Nephron (organoid): Measurements from ENCODE around the gene MORC3.

Experiments used
- H3K27ac Mint-ChIP-seq, 3 experiments: 2 replicates each; pipeline ENCODE4 v1.8.0; 2020; ENCODE audit warnings: mixed read lengths in 3 of 3, mild to moderate bottlenecking in 2 of 3, moderate library complexity in 1 of 3
- H3K27me3 Mint-ChIP-seq: 2 replicates; pipeline ENCODE4 v1.8.0; 2021; ENCODE audit warnings: low read depth, mild to moderate bottlenecking, moderate library complexity, mixed read lengths
- H3K36me3 Mint-ChIP-seq: 2 replicates; pipeline ENCODE4 v1.8.0; 2020; ENCODE audit warnings: low read depth, mixed read lengths
- H3K4me1 Mint-ChIP-seq: 2 replicates; pipeline ENCODE4 v1.8.0; 2020; ENCODE audit warnings: mixed read lengths
- H3K4me3 Mint-ChIP-seq, 3 experiments: 2 replicates each; pipeline ENCODE4 v1.8.0; 2020; ENCODE audit warnings: mild to moderate bottlenecking in 3 of 3, mixed read lengths in 3 of 3, moderate library complexity in 2 of 3
- H3K9me3 Mint-ChIP-seq: 2 replicates; pipeline ENCODE4 v1.8.0; 2020; ENCODE audit warnings: mixed read lengths
- TF ChIP-seq, protein P1 (sequence below), 3 experiments: fragments of 200-600 bp; sonication (generic); IDR thresholded peaks; one replicate each; pipeline ENCODE4 v1.5.0; 2021; ENCODE audit warnings: antibody characterized with exemption in 3 of 3; ENCODE audit not compliant: unreplicated experiment in 3 of 3

The MORC3 gene

DNA sequence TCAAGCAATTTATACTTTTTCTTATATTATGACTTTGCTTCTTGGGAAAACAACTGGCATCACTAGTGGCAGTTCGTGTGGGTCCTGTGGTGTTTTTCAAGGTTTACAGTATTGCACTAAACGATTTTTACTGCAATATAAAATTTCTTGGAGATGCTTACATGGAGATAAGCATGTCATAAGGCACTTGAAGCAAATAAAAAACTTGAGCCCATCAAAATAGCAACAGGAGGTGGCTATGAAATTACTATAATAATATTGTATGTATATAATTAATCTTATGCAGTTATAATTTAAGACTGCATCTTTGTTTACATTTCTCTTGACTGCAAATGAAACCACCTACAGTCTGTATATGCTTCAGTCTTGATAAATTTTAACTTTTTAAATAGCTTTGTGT, 35.9 kb downstream of the MORC3 start:
- no peaks in the 10 kb centered on the region for H3K9me3 Mint-ChIP-seq
- no peak overlapping the region for H3K4me3 Mint-ChIP-seq
- no peaks in the 10 kb centered on the region for H3K27me3 Mint-ChIP-seq
- no peaks in the 10 kb centered on the region for H3K4me1 Mint-ChIP-seq
- peaks cover 48% of the 10 kb centered on the region for H3K36me3 Mint-ChIP-seq
- TF ChIP-seq, protein P1, sequence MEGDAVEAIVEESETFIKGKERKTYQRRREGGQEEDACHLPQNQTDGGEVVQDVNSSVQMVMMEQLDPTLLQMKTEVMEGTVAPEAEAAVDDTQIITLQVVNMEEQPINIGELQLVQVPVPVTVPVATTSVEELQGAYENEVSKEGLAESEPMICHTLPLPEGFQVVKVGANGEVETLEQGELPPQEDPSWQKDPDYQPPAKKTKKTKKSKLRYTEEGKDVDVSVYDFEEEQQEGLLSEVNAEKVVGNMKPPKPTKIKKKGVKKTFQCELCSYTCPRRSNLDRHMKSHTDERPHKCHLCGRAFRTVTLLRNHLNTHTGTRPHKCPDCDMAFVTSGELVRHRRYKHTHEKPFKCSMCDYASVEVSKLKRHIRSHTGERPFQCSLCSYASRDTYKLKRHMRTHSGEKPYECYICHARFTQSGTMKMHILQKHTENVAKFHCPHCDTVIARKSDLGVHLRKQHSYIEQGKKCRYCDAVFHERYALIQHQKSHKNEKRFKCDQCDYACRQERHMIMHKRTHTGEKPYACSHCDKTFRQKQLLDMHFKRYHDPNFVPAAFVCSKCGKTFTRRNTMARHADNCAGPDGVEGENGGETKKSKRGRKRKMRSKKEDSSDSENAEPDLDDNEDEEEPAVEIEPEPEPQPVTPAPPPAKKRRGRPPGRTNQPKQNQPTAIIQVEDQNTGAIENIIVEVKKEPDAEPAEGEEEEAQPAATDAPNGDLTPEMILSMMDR (IDR thresholded peaks at IDR 0.05; ENCODE audit: unreplicated experiment in 3 of 3): no peak
- H3K27ac Mint-ChIP-seq: no peak overlapping the region

- no peak overlapping the region for H3K4me3 Mint-ChIP-seq
- H3K4me1 Mint-ChIP-seq: no peaks in the 10 kb centered on the region
- no peaks in the 10 kb centered on the region for H3K9me3 Mint-ChIP-seq
- H3K27ac Mint-ChIP-seq: no peak overlapping the region
- TF ChIP-seq, protein P1 (IDR thresholded peaks at IDR 0.05; ENCODE audit: unreplicated experiment in 3 of 3): no peak
- peaks cover 52% of the 10 kb centered on the region for H3K36me3 Mint-ChIP-seq
- no peaks in the 10 kb centered on the region for H3K27me3 Mint-ChIP-seq
Observed at GRCh38 chr21:36359185-36359584, 39.2 kb downstream of the MORC3 start.

GRCh38 chr21:36369064-36369685, 49.2 kb downstream of the MORC3 start:
- TF ChIP-seq, protein P1 (IDR thresholded peaks at IDR 0.05; ENCODE audit: unreplicated experiment in 3 of 3): no peak
- peaks cover 86% of the 10 kb centered on the region for H3K36me3 Mint-ChIP-seq
- no peaks in the 10 kb centered on the region for H3K27me3 Mint-ChIP-seq
- no peaks in the 10 kb centered on the region for H3K4me1 Mint-ChIP-seq
- H3K9me3 Mint-ChIP-seq: no peaks in the 10 kb centered on the region
- no peak overlapping the region for H3K27ac Mint-ChIP-seq
- H3K4me3 Mint-ChIP-seq: no peak overlapping the region

DNA sequence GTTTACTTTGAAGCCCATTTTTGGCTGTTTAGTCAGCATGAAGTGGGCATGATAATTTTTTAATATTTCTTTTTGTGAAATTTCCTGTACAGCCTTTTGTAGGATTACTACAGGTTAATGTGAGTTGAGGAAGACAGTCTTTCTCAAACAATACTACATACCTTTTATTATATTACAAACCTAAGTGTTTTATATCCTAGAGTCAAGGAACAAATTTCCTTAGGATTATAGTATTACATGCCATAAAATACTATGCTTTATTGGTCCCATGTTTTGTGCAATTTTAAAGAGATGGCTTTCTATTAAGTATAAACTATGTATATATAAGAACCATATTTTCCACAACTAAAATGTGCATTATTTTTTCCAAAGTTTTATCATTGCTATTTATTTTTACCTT, 56.0 kb downstream of the MORC3 start:
- H3K4me3 Mint-ChIP-seq: no peak overlapping the region
- peaks cover 46% of the 10 kb centered on the region for H3K36me3 Mint-ChIP-seq
- no peaks in the 10 kb centered on the region for H3K27me3 Mint-ChIP-seq

GRCh38 chr21:36377391-36377842, 57.4 kb downstream of the MORC3 start:
- Mint-ChIP-seq H3K27me3 (no peaks in the 10 kb centered on the region), H3K27ac (peak overlapping the region; percentile 13 to 73 (median 51)), H3K36me3 (peaks cover 34% of the 10 kb centered on the region), H3K4me1 (peaks cover 20% of the 10 kb centered on the region), H3K4me3 (no peak overlapping the region), H3K9me3 (no peaks in the 10 kb centered on the region)
- TF ChIP-seq, protein P1 (IDR thresholded peaks at IDR 0.05; ENCODE audit: unreplicated experiment in 3 of 3): no peak

More for the DNA sequence above, 56.0 kb downstream of the MORC3 start:
- TF ChIP-seq, protein P1 (IDR thresholded peaks at IDR 0.05; ENCODE audit: unreplicated experiment in 3 of 3): no peak
- no peaks in the 10 kb centered on the region for H3K9me3 Mint-ChIP-seq
- H3K27ac Mint-ChIP-seq: no peak overlapping the region
- peaks cover 16% of the 10 kb centered on the region for H3K4me1 Mint-ChIP-seq

GRCh38 chr21:36379251-36379650, 59.3 kb downstream of the MORC3 start:
- TF ChIP-seq, protein P1 (IDR thresholded peaks at IDR 0.05; ENCODE audit: unreplicated experiment in 3 of 3): no peak
- H3K9me3 Mint-ChIP-seq: no peaks in the 10 kb centered on the region
- H3K27ac Mint-ChIP-seq: peak overlapping the region in 1 of 3 experiments; percentile 2
- no peak overlapping the region for H3K4me3 Mint-ChIP-seq
- peaks cover 23% of the 10 kb centered on the region for H3K36me3 Mint-ChIP-seq
- no peaks in the 10 kb centered on the region for H3K27me3 Mint-ChIP-seq
- peaks cover 20% of the 10 kb centered on the region for H3K4me1 Mint-ChIP-seq
